Astrocyte (in vitro differentiated cells and primary cell): Measurements from ENCODE around the gene RTN4IP1. TPM values are rescaled to one million over a fixed set of nuclear protein-coding genes. Genes with fewer than 3 reads are reported as not detected.

Source experiments
- DNase-seq: peaks from one replicate; pipeline ENCODE4 v3.0.0-alpha.2; 2010; ENCODE audit warnings: low read depth
- FAIRE-seq: peaks from 2 replicates; lab custom pipeline; 2011; peaks lifted over from hg19 to GRCh38; lab: Jason Lieb, UNC
- H2AFZ ChIP-seq: 2 replicates; pipeline ENCODE4 v1.6.0; 2012; ENCODE audit warnings: low read depth, low read length, inconsistent platforms
- H3K27ac ChIP-seq: 2 replicates; pipeline ENCODE4 v1.5.1; 2011; ENCODE audit warnings: low read depth, low read length, inconsistent platforms
- H3K27me3 ChIP-seq: 2 replicates; pipeline ENCODE4 v1.6.0; 2011; ENCODE audit warnings: low read length, inconsistent platforms; ENCODE audit not compliant: insufficient read depth
- H3K36me3 ChIP-seq: 2 replicates; pipeline ENCODE4 v1.5.1; 2011; ENCODE audit warnings: low read length, inconsistent platforms; ENCODE audit not compliant: insufficient read depth
- H3K4me1 ChIP-seq: 2 replicates; pipeline ENCODE4 v1.5.1; 2011; ENCODE audit warnings: low read length, inconsistent platforms; ENCODE audit not compliant: insufficient read depth
- H3K4me2 ChIP-seq: 2 replicates; pipeline ENCODE4 v1.6.0; 2012; ENCODE audit warnings: low read length, inconsistent platforms
- H3K4me3 ChIP-seq: 2 replicates; pipeline ENCODE4 v1.5.1; 2011; ENCODE audit warnings: low read depth, mild to moderate bottlenecking, low read length, inconsistent platforms; ENCODE audit not compliant: insufficient read depth
- H3K79me2 ChIP-seq: 2 replicates; pipeline ENCODE4 v1.6.0; 2012; ENCODE audit warnings: mild to moderate bottlenecking, low read length, inconsistent platforms; ENCODE audit not compliant: insufficient read depth
- H3K9ac ChIP-seq: 2 replicates; pipeline ENCODE4 v1.6.0; 2012; ENCODE audit warnings: mild to moderate bottlenecking, low read length, inconsistent platforms
- H3K9me3 ChIP-seq: 2 replicates; pipeline ENCODE4 v1.5.1; 2012; ENCODE audit warnings: low read depth, mild to moderate bottlenecking, low read length, inconsistent platforms; ENCODE audit not compliant: insufficient read depth
- H4K20me1 ChIP-seq: 2 replicates; pipeline ENCODE4 v1.6.0; 2012; ENCODE audit warnings: low read length, inconsistent platforms; ENCODE audit not compliant: insufficient read depth
- H3K27ac Mint-ChIP-seq: one replicate; pipeline ENCODE4 v1.8.0; 2021; ENCODE audit warnings: mild to moderate bottlenecking, mixed read lengths; ENCODE audit not compliant: unreplicated experiment
- H3K27me3 Mint-ChIP-seq: one replicate; pipeline ENCODE4 v1.8.0; 2021; ENCODE audit warnings: low read depth, mixed read lengths; ENCODE audit not compliant: unreplicated experiment
- H3K36me3 Mint-ChIP-seq: one replicate; pipeline ENCODE4 v1.8.0; 2021; ENCODE audit warnings: low read depth, mixed read lengths; ENCODE audit not compliant: unreplicated experiment
- H3K4me1 Mint-ChIP-seq: one replicate; pipeline ENCODE4 v1.8.0; 2021; ENCODE audit warnings: low read depth, mixed read lengths; ENCODE audit not compliant: unreplicated experiment
- H3K4me3 Mint-ChIP-seq: one replicate; pipeline ENCODE4 v1.8.0; 2021; ENCODE audit warnings: mild to moderate bottlenecking, moderate library complexity, mixed read lengths; ENCODE audit not compliant: unreplicated experiment
- H3K9me3 Mint-ChIP-seq: one replicate; pipeline ENCODE4 v1.8.0; 2021; ENCODE audit warnings: mild to moderate bottlenecking, mixed read lengths; ENCODE audit not compliant: unreplicated experiment
- EZH2 ChIP-seq: IDR thresholded peaks from 2 replicates; pipeline ENCODE4 v1.6.1; 2012; ENCODE audit warnings: mild to moderate bottlenecking, low read length, inconsistent platforms; ENCODE audit not compliant: insufficient read depth
- total RNA-seq: library from RNA; stranded (reverse); gene quantifications from 2 replicates; pipeline ENCODE4 v1.2.1, GENCODE V29; 2021
- TF ChIP-seq, protein P1 (sequence below): IDR thresholded peaks from 2 replicates; pipeline ENCODE4 v1.5.1; 2011; ENCODE audit warnings: low read depth, mild to moderate bottlenecking, inconsistent platforms, low read length, moderate library complexity; ENCODE audit not compliant: insufficient read depth

Gene RTN4IP1
- total RNA-seq, 1 donor from 2014 or later, result 5.3 TPM

DNA sequence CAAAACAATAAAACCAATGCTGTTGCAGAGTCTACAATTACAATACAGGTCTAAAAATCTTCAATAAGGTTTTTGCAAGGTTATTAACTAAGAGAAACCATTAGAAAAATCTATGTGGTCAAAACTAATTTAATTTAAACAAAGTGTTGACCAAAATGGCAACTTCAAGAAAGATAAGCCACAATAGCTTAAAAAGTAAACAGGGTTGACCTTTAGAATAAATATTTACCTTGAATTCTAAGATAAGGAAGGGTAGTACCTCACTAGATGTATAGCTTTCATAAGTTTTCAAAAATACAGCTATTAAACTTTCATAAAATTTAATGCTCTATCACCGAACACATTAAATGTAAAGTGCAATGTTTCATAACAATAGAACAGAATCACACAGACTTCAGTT is 11.4 kb downstream of the RTN4IP1 start:
- H3K9me3 Mint-ChIP-seq, result peaks cover under 1% of the 10 kb centered on the region
- Histone ChIP-seq H3K27me3 (no peaks in the 10 kb centered on the region), H3K79me2 (no peaks in the 10 kb centered on the region), H3K27ac (no peak overlapping the region), H4K20me1 (no peaks in the 10 kb centered on the region), H2AFZ (no peak overlapping the region), H3K9ac (no peak overlapping the region), H3K4me1 (no peaks in the 10 kb centered on the region), H3K36me3 (no peaks in the 10 kb centered on the region), H3K4me3 (no peak overlapping the region), H3K9me3 (no peaks in the 10 kb centered on the region), H3K4me2 (no peak overlapping the region)
- H3K4me3 Mint-ChIP-seq, result no peak overlapping the region
- DNase-seq (no peak), FAIRE-seq (no peak)
- no peaks in the 10 kb centered on the region for H3K27me3 Mint-ChIP-seq
- H3K4me1 Mint-ChIP-seq, result peaks cover 7% of the 10 kb centered on the region
- no peak overlapping the region for H3K27ac Mint-ChIP-seq
- TF ChIP-seq, protein P1, sequence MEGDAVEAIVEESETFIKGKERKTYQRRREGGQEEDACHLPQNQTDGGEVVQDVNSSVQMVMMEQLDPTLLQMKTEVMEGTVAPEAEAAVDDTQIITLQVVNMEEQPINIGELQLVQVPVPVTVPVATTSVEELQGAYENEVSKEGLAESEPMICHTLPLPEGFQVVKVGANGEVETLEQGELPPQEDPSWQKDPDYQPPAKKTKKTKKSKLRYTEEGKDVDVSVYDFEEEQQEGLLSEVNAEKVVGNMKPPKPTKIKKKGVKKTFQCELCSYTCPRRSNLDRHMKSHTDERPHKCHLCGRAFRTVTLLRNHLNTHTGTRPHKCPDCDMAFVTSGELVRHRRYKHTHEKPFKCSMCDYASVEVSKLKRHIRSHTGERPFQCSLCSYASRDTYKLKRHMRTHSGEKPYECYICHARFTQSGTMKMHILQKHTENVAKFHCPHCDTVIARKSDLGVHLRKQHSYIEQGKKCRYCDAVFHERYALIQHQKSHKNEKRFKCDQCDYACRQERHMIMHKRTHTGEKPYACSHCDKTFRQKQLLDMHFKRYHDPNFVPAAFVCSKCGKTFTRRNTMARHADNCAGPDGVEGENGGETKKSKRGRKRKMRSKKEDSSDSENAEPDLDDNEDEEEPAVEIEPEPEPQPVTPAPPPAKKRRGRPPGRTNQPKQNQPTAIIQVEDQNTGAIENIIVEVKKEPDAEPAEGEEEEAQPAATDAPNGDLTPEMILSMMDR, result no peak
- TF ChIP-seq EZH2, result no peak
- peaks cover 5% of the 10 kb centered on the region for H3K36me3 Mint-ChIP-seq

DNA sequence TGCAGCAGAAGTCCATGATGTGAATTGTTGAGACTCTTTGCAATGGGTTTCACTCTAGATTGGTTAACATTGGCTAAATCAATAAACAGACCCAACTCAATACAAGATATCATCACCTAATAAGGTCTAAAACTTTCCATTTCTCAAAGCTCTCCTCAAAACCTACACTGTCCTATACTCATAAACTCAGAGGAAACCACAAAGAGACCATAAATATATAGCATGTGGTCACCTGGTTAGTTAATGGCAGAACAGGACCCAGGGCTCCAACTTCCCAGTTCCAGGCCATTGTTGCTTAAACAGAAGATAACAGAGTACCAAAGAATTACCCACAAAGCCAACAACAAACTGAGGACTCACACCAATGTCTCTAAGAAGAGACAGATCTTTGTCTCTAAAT is 12.0 kb downstream of the RTN4IP1 start:
- Mint-ChIP-seq H3K9me3 (no peaks in the 10 kb centered on the region), H3K4me3 (no peak overlapping the region), H3K4me1 (peaks cover 7% of the 10 kb centered on the region), H3K36me3 (peaks cover 2% of the 10 kb centered on the region), H3K27ac (no peak overlapping the region), H3K27me3 (no peaks in the 10 kb centered on the region)
- H3K4me2 ChIP-seq, result no peak overlapping the region
- TF ChIP-seq, protein P1, result no peak
- no peak for TF ChIP-seq EZH2
- H3K27me3 ChIP-seq, result no peaks in the 10 kb centered on the region
- H3K9ac ChIP-seq, result no peak overlapping the region
- no peaks in the 10 kb centered on the region for H3K4me1 ChIP-seq
- no peak for DNase-seq
- H3K79me2 ChIP-seq, result no peaks in the 10 kb centered on the region
- H3K27ac ChIP-seq, result no peak overlapping the region
- H3K9me3 ChIP-seq, result no peaks in the 10 kb centered on the region
- H4K20me1 ChIP-seq, result no peaks in the 10 kb centered on the region
- FAIRE-seq, result no peak
- no peak overlapping the region for H2AFZ ChIP-seq
- H3K36me3 ChIP-seq, result no peaks in the 10 kb centered on the region
- H3K4me3 ChIP-seq, result no peak overlapping the region

DNA sequence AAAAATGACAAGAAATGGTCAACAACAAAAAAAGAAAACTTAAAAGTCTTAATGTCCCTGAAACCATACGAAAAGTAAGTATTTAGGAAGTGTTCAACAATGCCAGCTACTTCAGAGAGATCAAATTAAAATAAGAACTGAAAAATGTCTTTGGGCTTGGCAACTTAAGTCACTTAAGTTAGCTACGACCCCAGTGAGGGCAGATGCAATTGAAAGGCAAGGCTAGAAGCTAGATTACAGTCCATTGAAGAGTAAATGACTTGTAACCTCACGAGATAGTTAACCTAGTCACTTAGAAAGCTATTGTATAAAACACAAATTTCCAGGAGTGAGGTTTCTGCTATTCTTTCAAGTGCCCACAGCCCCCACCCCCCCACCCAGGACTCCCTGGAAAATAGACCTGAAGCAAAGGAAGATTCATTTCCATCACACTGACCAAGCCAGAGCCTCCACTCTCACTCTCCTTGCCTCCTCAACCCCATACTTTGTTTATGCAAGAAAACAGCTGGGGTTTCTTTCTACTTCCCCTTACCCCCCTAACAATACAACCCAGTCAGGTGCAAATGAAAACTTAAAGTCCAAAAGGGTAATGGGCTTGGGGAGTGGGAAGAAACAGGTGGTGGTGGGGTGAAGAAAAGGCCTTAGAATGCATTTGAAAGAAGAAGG is 14.6 kb downstream of the RTN4IP1 start:
- H3K9ac ChIP-seq, result no peak overlapping the region
- H3K36me3 Mint-ChIP-seq, result peaks cover 2% of the 10 kb centered on the region
- FAIRE-seq, result no peak
- DNase-seq, result no peak
- H3K4me1 ChIP-seq, result no peaks in the 10 kb centered on the region
- no peaks in the 10 kb centered on the region for H4K20me1 ChIP-seq
- H3K9me3 ChIP-seq, result no peaks in the 10 kb centered on the region
- no peaks in the 10 kb centered on the region for H3K36me3 ChIP-seq
- H2AFZ ChIP-seq, result no peak overlapping the region
- TF ChIP-seq, protein P1, result no peak
- no peak for TF ChIP-seq EZH2
- H3K27me3 ChIP-seq, result no peaks in the 10 kb centered on the region
- no peak overlapping the region for H3K27ac ChIP-seq
- no peaks in the 10 kb centered on the region for H3K9me3 Mint-ChIP-seq
- H3K79me2 ChIP-seq, result no peaks in the 10 kb centered on the region
- no peak overlapping the region for H3K4me2 ChIP-seq
- H3K4me3 Mint-ChIP-seq, result no peak overlapping the region
- no peaks in the 10 kb centered on the region for H3K4me1 Mint-ChIP-seq
- H3K4me3 ChIP-seq, result no peak overlapping the region
- H3K27me3 Mint-ChIP-seq, result no peaks in the 10 kb centered on the region
- H3K27ac Mint-ChIP-seq, result no peak overlapping the region
